GM18508 (cell line): ENCODE measurements around the gene CD163L1.
"Not testable (repeated sequence)": the region's sequence is repeated elsewhere in the genome, so short reads cannot be mapped to it uniquely, and the experiment has no call there.

Source experiments
- ATAC-seq: cut with Tn5 transposase; IDR thresholded peaks from one replicate; pipeline ENCODE4 v1.9.1; 2021; ENCODE audit warnings: moderate number of reproducible peaks; ENCODE audit not compliant: insufficient read depth, unreplicated experiment

The CD163L1 gene

GRCh38 chr12:7339675-7340074, 104.3 kb downstream of the CD163L1 start:
- ATAC-seq, result no peak

DNA sequence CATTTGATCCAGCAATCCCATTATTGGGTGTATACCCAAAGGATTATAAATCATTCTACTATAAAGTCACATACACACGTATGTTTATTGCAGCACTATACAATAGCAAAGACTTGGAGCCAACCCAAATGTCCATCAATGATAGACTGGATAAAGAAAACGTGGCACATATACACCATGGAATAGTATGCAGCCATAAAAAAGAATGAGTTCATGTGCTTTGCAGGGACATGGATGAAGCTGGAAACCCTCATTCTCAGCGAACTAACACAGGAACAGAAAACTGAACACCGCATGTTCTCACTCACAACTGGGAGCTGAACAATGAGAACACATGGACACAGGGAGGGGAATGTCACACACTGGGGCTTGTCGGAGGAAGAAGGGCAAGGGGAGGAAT, 106.2 kb downstream of the CD163L1 start:
- not testable (repeated sequence) for ATAC-seq

DNA sequence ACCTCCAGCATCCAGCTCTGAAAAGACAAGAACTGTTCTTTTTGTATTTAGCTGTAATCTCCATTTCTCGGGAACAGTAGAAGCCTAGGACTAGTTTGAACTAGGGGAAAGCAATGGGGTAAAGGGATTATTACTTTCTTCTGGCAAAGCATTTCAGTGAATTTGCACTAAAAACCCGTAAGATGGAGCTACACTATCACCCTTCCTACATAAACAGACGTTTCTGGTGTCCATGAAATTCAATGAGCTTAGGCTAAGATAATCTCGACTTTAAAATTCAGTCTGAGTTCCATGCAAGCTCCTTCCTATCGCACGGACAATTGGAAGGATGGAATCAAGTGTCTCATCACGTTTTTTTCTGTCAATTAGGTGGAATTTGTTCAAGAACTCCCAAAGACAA, 116.0 kb downstream of the CD163L1 start:
- no peak for ATAC-seq

DNA sequence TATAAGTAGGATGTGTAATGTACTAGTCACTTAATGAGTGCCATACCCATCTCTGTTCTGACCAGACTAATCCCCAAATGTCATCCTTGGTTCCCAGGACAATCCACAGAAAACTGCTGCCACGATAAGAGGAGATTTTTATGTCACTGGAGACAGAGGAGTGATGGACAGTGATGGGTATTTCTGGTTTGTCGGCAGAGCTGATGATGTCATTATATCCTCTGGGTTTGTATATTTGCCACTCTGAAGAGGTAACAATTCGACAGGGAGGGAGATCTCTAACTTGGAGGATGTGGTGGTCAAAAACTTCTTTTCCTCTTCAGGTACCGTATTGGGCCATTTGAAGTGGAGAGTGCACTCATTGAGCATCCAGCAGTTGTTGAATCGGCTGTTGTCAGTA, 119.8 kb downstream of the CD163L1 start:
- no peak for ATAC-seq

GRCh38 chr12:7322599-7322998, 121.4 kb downstream of the CD163L1 start:
- no peak for ATAC-seq

- no peak for ATAC-seq
These were observed 122.3 kb downstream of the CD163L1 start for GRCh38 chr12:7321624-7322023.

DNA sequence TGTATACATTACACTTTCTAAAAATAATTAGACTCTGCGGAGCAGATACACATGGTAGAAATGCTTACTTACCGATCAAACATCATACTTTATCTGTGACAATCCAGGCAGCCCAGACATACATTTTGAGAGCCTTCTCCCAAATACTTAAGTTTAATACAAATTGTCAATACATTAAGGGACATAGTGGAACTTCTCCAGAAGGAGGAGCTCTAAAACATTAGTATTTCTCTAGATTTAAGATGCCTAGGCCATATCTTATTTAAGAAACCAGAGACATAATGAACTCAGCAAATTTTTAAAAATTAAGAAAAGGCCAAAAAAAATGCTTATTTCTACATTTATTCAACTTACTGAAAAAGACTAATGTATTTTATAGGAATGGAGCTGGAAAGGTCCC, 124.0 kb downstream of the CD163L1 start:
- no peak for ATAC-seq

DNA sequence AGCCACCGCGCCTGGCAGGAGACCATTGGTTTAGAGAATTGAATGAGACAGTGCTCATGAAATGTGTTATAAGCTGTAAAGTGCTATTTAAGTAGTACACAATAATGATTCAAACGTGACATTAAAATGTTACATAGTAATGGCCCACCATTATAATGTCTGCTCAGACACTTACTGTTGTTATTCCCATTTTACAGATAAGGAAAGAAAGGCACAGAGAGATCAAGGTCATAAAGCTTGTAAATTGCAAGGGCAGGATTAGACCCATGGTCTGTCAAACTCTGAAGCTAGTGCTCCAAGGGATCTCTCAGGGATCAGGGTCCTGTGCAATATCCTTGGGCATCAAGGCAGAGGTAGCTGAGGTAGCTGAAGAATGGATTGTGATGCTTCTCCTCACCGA, 133.9 kb downstream of the CD163L1 start:
- ATAC-seq, result no peak
